ENCODE results near the gene ANKRD33B. TPM values are rescaled to one million over a fixed set of nuclear protein-coding genes. Genes with fewer than 3 reads are reported as not detected.

Gene ANKRD33B
- total RNA-seq, 1 donor from 2014 or later = 4.0 TPM

GRCh38 chr5:10588109-10588775, 24.4 kb downstream of the ANKRD33B start:
- H3K27me3 Mint-ChIP-seq (ENCODE audit: low read depth) = peaks cover 2% of the 10 kb centered on the region
- TF ChIP-seq CTCF (IDR thresholded peaks at IDR 0.05) = no peak
- DNase-seq (ENCODE audit: low spot score) = no peak
- H3K4me3 Mint-ChIP-seq (ENCODE audit: unreplicated experiment) = no peak overlapping the region
- H3K4me1 Mint-ChIP-seq (ENCODE audit: low read depth) = peaks cover 20% of the 10 kb centered on the region
- no peak overlapping the region for H3K27ac Mint-ChIP-seq (ENCODE audit: unreplicated experiment)
- peaks cover 3% of the 10 kb centered on the region for H3K9me3 Mint-ChIP-seq (ENCODE audit: low read depth)
- H3K36me3 Mint-ChIP-seq (ENCODE audit: low read depth) = no peaks in the 10 kb centered on the region

GRCh38 chr5:10588779-10589447, 25.0 kb downstream of the ANKRD33B start:
- Mint-ChIP-seq H3K4me1 (ENCODE audit: low read depth) (peaks cover 14% of the 10 kb centered on the region), H3K36me3 (ENCODE audit: low read depth) (no peaks in the 10 kb centered on the region), H3K27me3 (ENCODE audit: low read depth) (peaks cover 2% of the 10 kb centered on the region), H3K9me3 (ENCODE audit: low read depth) (peaks cover 3% of the 10 kb centered on the region), H3K4me3 (ENCODE audit: unreplicated experiment) (no peak overlapping the region), H3K27ac (ENCODE audit: unreplicated experiment) (no peak overlapping the region)
- no peak for TF ChIP-seq CTCF (IDR thresholded peaks at IDR 0.05)
- DNase-seq (ENCODE audit: low spot score) = no peak

GRCh38 chr5:10590226-10590999, 26.5 kb downstream of the ANKRD33B start:
- TF ChIP-seq CTCF (IDR thresholded peaks at IDR 0.05) = no peak
- DNase-seq (ENCODE audit: low spot score) = no peak
- H3K27ac Mint-ChIP-seq (ENCODE audit: unreplicated experiment) = peak overlapping the region; percentile 55
- H3K36me3 Mint-ChIP-seq (ENCODE audit: low read depth) = no peaks in the 10 kb centered on the region
- no peak overlapping the region for H3K4me3 Mint-ChIP-seq (ENCODE audit: unreplicated experiment)
- peaks cover 23% of the 10 kb centered on the region for H3K4me1 Mint-ChIP-seq (ENCODE audit: low read depth)
- peaks cover 3% of the 10 kb centered on the region for H3K9me3 Mint-ChIP-seq (ENCODE audit: low read depth)
- H3K27me3 Mint-ChIP-seq (ENCODE audit: low read depth) = no peaks in the 10 kb centered on the region

- TF ChIP-seq CTCF (IDR thresholded peaks at IDR 0.05) = no peak
- Mint-ChIP-seq H3K36me3 (ENCODE audit: low read depth) (no peaks in the 10 kb centered on the region), H3K4me1 (ENCODE audit: low read depth) (peaks cover 30% of the 10 kb centered on the region), H3K27me3 (ENCODE audit: low read depth) (no peaks in the 10 kb centered on the region), H3K9me3 (ENCODE audit: low read depth) (peaks cover 3% of the 10 kb centered on the region), H3K27ac (ENCODE audit: unreplicated experiment) (peak overlapping the region; percentile 55), H3K4me3 (ENCODE audit: unreplicated experiment) (no peak overlapping the region)
- no peak for DNase-seq (ENCODE audit: low spot score)
Observed at GRCh38 chr5:10591159-10591558, 27.3 kb downstream of the ANKRD33B start.

- DNase-seq (ENCODE audit: low spot score) = no peak
- Mint-ChIP-seq H3K4me3 (ENCODE audit: unreplicated experiment) (no peak overlapping the region), H3K9me3 (ENCODE audit: low read depth) (peaks cover 6% of the 10 kb centered on the region), H3K36me3 (ENCODE audit: low read depth) (no peaks in the 10 kb centered on the region), H3K4me1 (ENCODE audit: low read depth) (peaks cover 36% of the 10 kb centered on the region), H3K27ac (ENCODE audit: unreplicated experiment) (no peak overlapping the region), H3K27me3 (ENCODE audit: low read depth) (no peaks in the 10 kb centered on the region)
- no peak for TF ChIP-seq CTCF (IDR thresholded peaks at IDR 0.05)
Observed at GRCh38 chr5:10591966-10592365, 28.1 kb downstream of the ANKRD33B start.

Data from chondrocyte (in vitro differentiated cells).